Common myeloid progenitor, CD34-positive (primary cell): Measurements from ENCODE around the gene BCL7A.

Experiments used
- CTCF ChIA-PET: fragments of 350-600 bp; sonication (Branson Sonifier 250); formaldehyde crosslinking; loops from one replicate; lab custom pipeline; 2021; ENCODE audit warnings: antibody characterized with exemption; lab: Charles Lee
- POLR2A ChIA-PET: fragments of 350-600 bp; sonication (Branson Sonifier 250); formaldehyde crosslinking; loops from one replicate; lab custom pipeline; 2021; ENCODE audit warnings: antibody characterized with exemption; lab: Charles Lee
- DNase-seq, 3 donors: peaks; one replicate each; pipeline versions ENCODE4 v3.0.0 to v3.0.0-alpha.2; 2013
- H3K27ac ChIP-seq, 2 experiments: 1 replicate in 1 of 2; 2 replicates in 1 of 2; pipeline ENCODE4 v1.7.0; 2013; ENCODE audit warnings: inconsistent platforms in 2 of 2, low read length in 2 of 2, mild to moderate bottlenecking in 2 of 2, low read depth in 1 of 2, moderate library complexity in 1 of 2; ENCODE audit not compliant: severe bottlenecking in 2 of 2, insufficient read depth in 1 of 2, poor library complexity in 1 of 2
- H3K27me3 ChIP-seq, 5 experiments: replicated peaks in 2 of 5; 1 replicate in 3 of 5; 2 replicates in 2 of 5; pipeline versions ENCODE4 v1.6.1 to v1.7.0; 2013; ENCODE audit warnings: low read length in 4 of 5, mild to moderate bottlenecking in 2 of 5, moderate library complexity in 2 of 5, inconsistent platforms in 1 of 5; ENCODE audit not compliant: insufficient read depth in 5 of 5, control insufficient read depth in 4 of 5
- H3K36me3 ChIP-seq, 4 experiments: 1 replicate in 2 of 4; 2 replicates in 2 of 4; pipeline versions ENCODE4 v1.6.1 to v1.7.0; 2013; ENCODE audit warnings: low read length in 3 of 4, control low read depth in 1 of 4, mild to moderate bottlenecking in 1 of 4; ENCODE audit not compliant: control insufficient read depth in 4 of 4, insufficient read depth in 4 of 4
- H3K4me1 ChIP-seq, 4 experiments: 1 replicate in 3 of 4; 2 replicates in 1 of 4; pipeline versions ENCODE4 v1.6.1 to v1.7.1; 2013; ENCODE audit warnings: low read length in 3 of 4, mild to moderate bottlenecking in 3 of 4, control low read depth in 1 of 4, inconsistent platforms in 1 of 4, moderate library complexity in 1 of 4; ENCODE audit not compliant: control insufficient read depth in 4 of 4, insufficient read depth in 4 of 4; ENCODE audit errors: control extremely low read depth in 1 of 4
- H3K4me3 ChIP-seq, 7 experiments: 1 replicate in 4 of 7; 2 replicates in 3 of 7; pipeline versions ENCODE4 v1.5.1 to v1.7.0; 2013; ENCODE audit warnings: mild to moderate bottlenecking in 7 of 7, low read length in 6 of 7, moderate library complexity in 6 of 7, inconsistent platforms in 2 of 7, low read depth in 2 of 7, control low read depth in 1 of 7; ENCODE audit not compliant: insufficient read depth in 4 of 7, control insufficient read depth in 1 of 7; ENCODE audit errors: extremely low read depth in 1 of 7
- H3K9me3 ChIP-seq, 5 experiments: 1 replicate in 4 of 5; 2 replicates in 1 of 5; pipeline versions ENCODE4 v1.6.1 to v1.7.1; 2013; ENCODE audit warnings: low read length in 4 of 5, mild to moderate bottlenecking in 2 of 5, inconsistent platforms in 1 of 5, low read depth in 1 of 5, moderate library complexity in 1 of 5; ENCODE audit not compliant: control insufficient read depth in 4 of 5, insufficient read depth in 2 of 5; ENCODE audit errors: control extremely low read depth in 1 of 5
- WGBS: methylation state at CpG from one replicate; pipeline ENCODE4 v1.1.5; 2013; ENCODE audit not compliant: insufficient coverage; 5-methylcytosine and 5-hydroxymethylcytosine counted together

Gene BCL7A

DNA sequence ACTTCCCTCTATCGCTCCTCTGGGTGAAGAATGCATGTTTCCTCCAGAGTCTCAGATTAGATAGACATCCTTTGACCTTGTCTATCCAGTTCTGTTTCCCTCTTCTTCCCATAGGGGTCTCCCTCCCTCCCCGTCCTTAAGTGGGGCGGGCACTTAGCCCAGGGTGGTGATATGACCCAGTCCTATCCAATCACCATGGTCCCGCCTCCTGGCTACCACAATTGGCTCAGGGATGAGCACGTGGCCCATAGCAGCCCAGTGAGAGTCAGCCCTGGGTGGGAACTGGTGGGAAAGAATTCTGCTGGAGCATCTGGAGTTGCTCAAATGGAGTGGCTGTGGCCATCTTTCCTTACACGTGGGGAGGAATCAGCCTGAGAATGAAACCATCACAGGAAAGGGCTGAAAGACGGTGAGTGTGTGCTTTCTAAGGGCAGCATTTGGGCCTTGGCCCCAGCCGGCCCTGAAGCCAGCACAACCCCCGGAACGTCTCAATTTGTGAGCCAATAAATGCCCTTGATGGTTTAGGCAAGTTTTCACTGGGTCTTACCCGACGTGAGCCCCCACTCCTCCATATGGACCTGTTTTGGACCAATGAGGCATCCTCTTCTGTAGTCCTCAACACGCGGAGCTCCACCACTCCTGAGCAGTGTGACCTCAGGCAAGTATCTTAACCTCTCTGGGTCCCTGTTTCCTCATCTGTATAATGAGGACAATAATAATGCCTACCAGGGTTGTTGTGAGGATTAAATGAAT lies 42.5 kb downstream of the BCL7A start:
- ChIA-PET POLR2A (no interaction called here), CTCF (interaction anchor here (1.2 to 8.4 kb wide), 9 partner anchors 10 to 66 kb away, joined by 3 to 45 read pairs (median 8); no protein-coding TSS in a partner anchor)
- Histone ChIP-seq H3K27me3 (no peaks in the 10 kb centered on the region), H3K9me3 (no peaks in the 10 kb centered on the region), H3K27ac (peak overlapping the region in 1 of 2 experiments; percentile 70), H3K4me1 (peaks cover 6 to 37% (median 32%) of the 10 kb centered on the region in 4 experiments), H3K4me3 (peak overlapping the region in 2 of 7 experiments; percentile 14 to 33), H3K36me3 (peaks cover 2 to 26% (median 15%) of the 10 kb centered on the region in 4 experiments)
- WGBS: 70% methylated on average over 11 of the region's 14 CpGs
- DNase-seq: peak; percentile 88 to 90 (median 88)

DNA sequence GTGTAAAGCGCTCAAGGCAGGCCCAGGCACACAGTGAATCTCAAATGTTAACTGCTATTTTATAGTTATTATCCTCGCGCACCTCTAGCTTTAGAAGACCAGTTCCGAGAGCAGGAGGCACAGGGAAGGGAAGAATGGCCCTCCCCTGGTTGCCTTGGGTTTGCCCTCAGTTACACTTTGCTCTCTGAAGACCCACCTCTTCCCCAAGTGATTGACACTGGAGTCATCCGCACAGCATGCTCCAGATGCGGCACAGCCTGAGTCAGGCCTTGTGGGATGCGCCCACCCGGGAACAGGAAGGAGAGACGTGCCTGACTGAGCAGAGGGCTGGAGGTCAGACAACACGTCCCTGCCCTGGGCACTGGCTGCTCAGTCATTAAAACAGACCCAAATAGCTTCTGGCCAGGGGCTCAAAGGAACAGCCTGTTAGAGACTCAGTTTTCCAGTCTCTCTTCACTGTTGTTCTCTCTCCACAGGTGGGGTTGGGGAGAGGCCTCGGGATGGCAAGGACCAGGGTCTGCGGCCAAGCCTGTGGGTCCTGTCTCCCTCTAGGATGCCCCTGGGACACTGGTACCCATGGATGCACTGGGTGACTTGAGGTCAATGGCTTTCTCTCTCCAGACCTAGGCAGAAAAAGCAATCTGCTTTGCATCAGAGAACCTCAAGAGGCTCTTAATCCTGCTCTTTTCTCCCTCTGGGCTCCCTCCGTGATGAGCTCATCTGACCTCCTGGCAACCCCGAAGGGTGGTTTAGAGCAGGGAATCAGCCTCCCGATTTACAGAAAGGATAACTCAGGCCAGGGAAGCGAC lies 43.3 kb downstream of the BCL7A start:
- no peak for DNase-seq
- WGBS: 93% methylated on average over 15 of the region's 16 CpGs

DNA sequence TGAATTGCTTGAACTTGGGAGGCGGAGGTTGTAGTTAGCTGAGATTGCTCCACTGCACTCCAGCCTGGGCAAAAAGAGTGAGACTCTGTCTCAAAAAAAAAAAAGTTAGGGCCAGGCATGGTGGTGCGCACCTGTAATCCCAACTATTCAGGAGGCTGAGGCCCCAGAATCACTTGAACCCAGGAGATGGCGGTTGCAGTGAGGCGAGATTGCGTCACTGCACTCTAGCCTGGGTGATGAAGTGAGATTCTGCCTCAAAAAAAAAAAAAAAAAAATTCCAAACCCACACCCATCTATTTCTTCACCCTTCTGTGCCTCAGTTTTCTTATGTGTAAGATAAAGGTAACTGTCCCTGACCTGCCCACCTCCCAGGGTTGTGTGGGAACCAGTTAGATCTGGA lies 45.9 kb downstream of the BCL7A start:
- peak overlapping the region in 1 of 7 experiments; percentile 13 for H3K4me3 ChIP-seq
- CTCF ChIA-PET: interaction anchor here (0.7 to 8.4 kb wide), 4 partner anchors 30 to 123 kb away, joined by 3 to 41 read pairs (median 6); no protein-coding TSS in a partner anchor

More for the DNA sequence above, 43.3 kb downstream of the BCL7A start:
- POLR2A ChIA-PET: no interaction called here
- peak overlapping the region in 1 of 2 experiments; percentile 67 for H3K27ac ChIP-seq
- H3K36me3 ChIP-seq: peaks cover 2 to 19% (median 8%) of the 10 kb centered on the region in 4 experiments
- CTCF ChIA-PET: interaction anchor here (0.9 to 8.4 kb wide), 6 partner anchors 10 to 59 kb away, joined by 3 to 41 read pairs (median 3); no protein-coding TSS in a partner anchor
- H3K4me1 ChIP-seq: peaks cover 6 to 37% (median 32%) of the 10 kb centered on the region in 4 experiments
- H3K27me3 ChIP-seq: no peaks in the 10 kb centered on the region
- H3K9me3 ChIP-seq: no peaks in the 10 kb centered on the region
- H3K4me3 ChIP-seq: peak overlapping the region in 1 of 7 experiments; percentile 14

DNA sequence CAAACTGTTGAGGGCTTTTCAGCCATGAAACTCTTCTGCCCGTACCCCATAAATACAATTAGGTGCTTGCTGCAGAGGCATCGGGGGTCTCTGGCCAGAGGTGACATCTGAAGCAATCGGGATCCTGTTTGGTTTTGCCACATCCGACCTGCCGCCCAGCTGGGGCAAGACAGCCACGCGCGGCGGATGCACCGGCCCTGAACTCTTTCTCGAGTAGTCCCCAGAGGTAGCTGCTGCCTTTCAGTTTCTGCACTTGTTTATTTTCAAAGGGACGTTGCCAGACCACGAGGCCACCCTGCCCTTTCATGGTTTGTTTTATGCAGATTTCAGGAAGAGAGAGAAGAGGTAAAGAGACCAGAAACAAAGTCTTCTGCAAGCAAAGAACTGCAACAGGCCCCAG lies 46.3 kb downstream of the BCL7A start:
- peak overlapping the region in 2 of 7 experiments; percentile 13 to 19 for H3K4me3 ChIP-seq
- no peaks in the 10 kb centered on the region for H3K9me3 ChIP-seq
- H3K27me3 ChIP-seq: no peaks in the 10 kb centered on the region
- CTCF ChIA-PET: interaction anchor here (0.9 to 8.4 kb wide), 5 partner anchors 13 to 123 kb away, joined by 3 to 41 read pairs (median 7); no protein-coding TSS in a partner anchor
- H3K27ac ChIP-seq: no peak overlapping the region
- POLR2A ChIA-PET: interaction anchor here (0.6 to 1.1 kb wide), 3 partner anchors 11 to 602 kb away, joined by 3 to 4 read pairs (median 3); partner anchors contain the start of gene MLXIP
- no peaks in the 10 kb centered on the region for H3K36me3 ChIP-seq
- WGBS: 45% methylated on average over 12 of the region's 13 CpGs
- DNase-seq: peak; percentile 28 to 84 (median 71)
- H3K4me1 ChIP-seq: peaks cover 6 to 34% (median 28%) of the 10 kb centered on the region in 4 experiments

More for the DNA sequence above, 45.9 kb downstream of the BCL7A start:
- POLR2A ChIA-PET: interaction anchor here (1.1 kb wide), 1 partner anchor 11 kb away, joined by 3 read pairs; the partner anchor contains the start of gene MLXIP
- Histone ChIP-seq H3K27ac (no peak overlapping the region), H3K4me1 (peaks cover 6 to 36% (median 32%) of the 10 kb centered on the region in 4 experiments), H3K9me3 (no peaks in the 10 kb centered on the region), H3K36me3 (no peaks in the 10 kb centered on the region), H3K27me3 (no peaks in the 10 kb centered on the region)
- WGBS: 93% methylated on average over 3 of the region's 5 CpGs
- no peak for DNase-seq

DNA sequence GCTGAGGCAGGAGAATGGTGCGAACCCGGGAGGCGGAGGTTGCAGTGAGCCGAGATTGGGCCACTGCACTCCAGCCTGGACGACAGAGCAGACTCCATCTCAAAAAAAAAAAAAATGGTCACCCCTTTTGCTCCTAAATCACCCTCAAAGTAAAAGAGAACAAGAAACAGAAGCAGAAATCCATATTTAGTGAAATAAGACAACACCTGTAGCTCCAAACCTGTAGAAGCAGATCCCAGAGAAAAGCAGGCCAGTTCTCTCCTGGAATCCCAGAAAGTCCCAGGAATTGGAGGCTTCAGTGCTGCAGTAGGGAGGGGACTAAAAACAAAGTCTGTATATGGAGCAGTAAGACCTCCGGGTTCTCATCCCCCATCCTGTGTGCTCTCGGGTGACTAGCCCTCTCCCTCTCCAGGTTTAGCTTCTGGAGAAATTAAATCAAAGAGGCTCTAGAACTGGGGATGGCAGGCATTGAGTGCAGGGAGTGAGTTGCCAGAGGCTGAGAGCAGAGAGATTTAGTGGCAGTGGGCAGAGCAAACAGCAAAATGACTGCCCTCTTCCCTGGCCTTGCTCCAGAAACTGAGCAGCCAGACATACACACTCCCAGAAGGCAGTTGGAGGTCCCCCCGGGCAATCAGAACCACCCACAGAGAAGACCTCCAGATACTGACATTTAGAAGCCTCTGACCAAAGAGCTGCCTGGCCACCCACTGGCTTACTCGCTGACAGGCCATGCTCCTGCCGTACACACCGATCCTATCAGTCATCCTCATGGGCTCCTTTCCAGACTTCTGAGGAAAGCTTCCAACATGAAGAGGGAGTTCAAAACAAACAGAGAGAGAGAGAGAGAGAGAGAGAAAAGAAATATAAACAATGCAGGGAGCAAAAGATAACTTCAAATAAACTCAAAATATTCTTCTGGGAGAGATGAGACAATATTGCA lies 50.6 kb downstream of the BCL7A start:
- peak in 1 of 3 donors; percentile 35 for DNase-seq
- ChIA-PET CTCF (interaction anchor here (1.3 to 8.4 kb wide), 3 partner anchors 17 to 52 kb away, joined by 3 to 41 read pairs (median 3); no protein-coding TSS in a partner anchor), POLR2A (interaction anchor here (0.8 kb wide), 1 partner anchor 10 kb away, joined by 4 read pairs; no protein-coding TSS in a partner anchor)
- no peaks in the 10 kb centered on the region for H3K9me3 ChIP-seq
- H3K36me3 ChIP-seq: no peaks in the 10 kb centered on the region
- no peaks in the 10 kb centered on the region for H3K27me3 ChIP-seq
- no peak overlapping the region for H3K4me3 ChIP-seq
- 74% methylated on average over 6 of the region's 11 CpGs for WGBS
- peaks cover 3 to 18% (median 11%) of the 10 kb centered on the region in 4 experiments for H3K4me1 ChIP-seq
- no peak overlapping the region for H3K27ac ChIP-seq

DNA sequence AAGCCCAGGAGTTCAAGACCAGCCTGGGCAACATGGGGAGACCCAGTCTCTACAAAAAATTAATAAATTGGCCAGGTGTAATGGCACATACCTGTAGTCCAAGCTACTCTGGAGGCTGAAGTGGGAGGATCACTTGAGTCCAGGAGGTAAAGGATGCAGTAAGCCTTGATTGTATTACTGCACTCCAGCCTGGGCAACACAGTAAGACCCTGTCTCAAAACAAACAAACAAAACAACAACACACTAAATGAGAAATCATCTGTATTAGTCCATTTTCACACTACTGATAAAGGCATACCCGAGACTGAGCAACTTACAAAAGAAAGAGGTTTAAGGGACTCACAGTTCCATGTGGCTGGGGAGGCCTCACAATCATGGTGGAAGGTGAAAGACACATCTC lies 52.1 kb downstream of the BCL7A start:
- H3K27ac ChIP-seq: no peak overlapping the region
- peaks cover 0 to 14% (median 10%) of the 10 kb centered on the region in 4 experiments for H3K4me1 ChIP-seq
- POLR2A ChIA-PET: no interaction called here
- no peaks in the 10 kb centered on the region for H3K27me3 ChIP-seq
- no peak overlapping the region for H3K4me3 ChIP-seq
- no peaks in the 10 kb centered on the region for H3K36me3 ChIP-seq
- no peak for DNase-seq
- 100% methylated on average over 1 of the region's 1 CpG for WGBS
- CTCF ChIA-PET: interaction anchor here (1.1 to 1.3 kb wide), 2 partner anchors 19 to 42 kb away, joined by 3 read pairs; no protein-coding TSS in a partner anchor
- H3K9me3 ChIP-seq: no peaks in the 10 kb centered on the region
